Measurements from ENCODE around the gene CCDC13. TPM values are rescaled to one million over a fixed set of nuclear protein-coding genes. Genes with fewer than 3 reads are reported as not detected.

CCDC13 gene
- total RNA-seq, 1 experiment from 2014 or later, result 0.82 TPM

GRCh38 chr3:42752441-42752840, 20.6 kb downstream of the CCDC13 start:
- BruUV-seq (replicated peaks), result no TSS peak
- H3K4me1 Mint-ChIP-seq (ENCODE audit: low read depth, unreplicated experiment), result no peaks in the 10 kb centered on the region
- no peak for TF ChIP-seq CTCF (IDR thresholded peaks at IDR 0.05; ENCODE audit: insufficient read depth in 1 of 2, low read depth in 1 of 2, low read length in 1 of 2, severe bottlenecking in 1 of 2, unreplicated experiment in 1 of 2)
- intact Hi-C loops (cut with micrococcal nuclease; ENCODE audit: unreplicated experiment), result loop anchor here (5.0 kb wide), 1 partner anchor 170 kb away; the partner anchor contains the start of gene SEC22C
- no peaks in the 10 kb centered on the region for H3K36me3 ChIP-seq (ENCODE audit: control insufficient read depth, insufficient read depth, low read length)
- POLR2A ChIA-PET, result no interaction called here
- H3K9me3 Mint-ChIP-seq (ENCODE audit: unreplicated experiment), result no peaks in the 10 kb centered on the region
- no peaks in the 10 kb centered on the region for H3K36me3 Mint-ChIP-seq (ENCODE audit: insufficient read depth, unreplicated experiment)
- H3K9me3 ChIP-seq, result no peaks in the 10 kb centered on the region
- H3K4me3 ChIP-seq (ENCODE audit: low read depth, low read length), result no peak overlapping the region
- peaks cover 7% of the 10 kb centered on the region; the same call in 1 of the 2 replicates for H3K4me1 ChIP-seq
- no peak for DNase-seq
- H3K27me3 Mint-ChIP-seq (ENCODE audit: insufficient read depth, unreplicated experiment), result no peaks in the 10 kb centered on the region
- CTCF ChIA-PET, result no interaction called here
- no peak overlapping the region for H3K4me3 Mint-ChIP-seq (ENCODE audit: unreplicated experiment)
- H3K27ac Mint-ChIP-seq (ENCODE audit: unreplicated experiment), result no peak overlapping the region
- H3K27me3 ChIP-seq (replicated peaks; ENCODE audit: control insufficient read depth, insufficient read depth, low read length), result no peaks in the 10 kb centered on the region

DNA sequence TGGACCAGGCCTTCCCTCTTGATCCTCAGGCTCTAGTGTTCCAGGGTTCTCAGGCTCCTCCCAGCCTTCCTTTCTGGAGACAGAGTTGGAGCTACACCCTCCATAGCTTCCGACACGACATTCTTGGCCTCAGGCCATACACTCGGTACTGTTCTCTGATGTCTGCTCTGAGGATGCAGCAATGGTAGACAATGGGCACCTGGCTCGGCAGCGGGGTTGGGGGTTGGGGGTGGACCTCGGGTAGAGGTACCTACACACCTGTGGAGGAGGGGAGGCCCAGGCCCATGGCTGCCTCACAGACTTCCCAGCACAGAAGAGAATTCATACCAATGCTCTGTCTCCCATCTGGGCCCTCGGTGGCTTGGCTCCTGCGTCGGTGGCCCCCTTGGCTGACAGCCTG, 21.4 kb downstream of the CCDC13 start:
- Mint-ChIP-seq H3K4me3 (ENCODE audit: unreplicated experiment) (no peak overlapping the region), H3K36me3 (ENCODE audit: insufficient read depth, unreplicated experiment) (no peaks in the 10 kb centered on the region)
- CTCF ChIA-PET, result interaction anchor here (0.7 kb wide), 1 partner anchor 9 kb away, joined by 5 read pairs; no protein-coding TSS in a partner anchor

GRCh38 chr3:42750834-42751233, 22.2 kb downstream of the CCDC13 start:
- CTCF ChIA-PET, result interaction anchor here (1.4 kb wide), 1 partner anchor 89 kb away, joined by 5 read pairs; no protein-coding TSS in a partner anchor
- no TSS peak for BruUV-seq (replicated peaks)

More for the DNA sequence above, 21.4 kb downstream of the CCDC13 start:
- Histone ChIP-seq H3K4me3 (ENCODE audit: low read depth, low read length) (no peak overlapping the region), H3K27me3 (replicated peaks; ENCODE audit: control insufficient read depth, insufficient read depth, low read length) (no peaks in the 10 kb centered on the region), H3K36me3 (ENCODE audit: control insufficient read depth, insufficient read depth, low read length) (no peaks in the 10 kb centered on the region), H3K4me1 (peaks cover 6% of the 10 kb centered on the region; the same call in 1 of the 2 replicates), H3K9me3 (no peaks in the 10 kb centered on the region)
- no peak overlapping the region for H3K27ac Mint-ChIP-seq (ENCODE audit: unreplicated experiment)
- BruUV-seq (replicated peaks), result no TSS peak
- DNase-seq, result no peak
- no peaks in the 10 kb centered on the region for H3K9me3 Mint-ChIP-seq (ENCODE audit: unreplicated experiment)
- TF ChIP-seq CTCF (IDR thresholded peaks at IDR 0.05; ENCODE audit: insufficient read depth in 1 of 2, low read depth in 1 of 2, low read length in 1 of 2, severe bottlenecking in 1 of 2, unreplicated experiment in 1 of 2), result no peak
- intact Hi-C loops (cut with micrococcal nuclease; ENCODE audit: unreplicated experiment), result loop anchor here (5.0 kb wide), 1 partner anchor 169 kb away; the partner anchor contains the start of gene SEC22C
- POLR2A ChIA-PET, result no interaction called here
- no peaks in the 10 kb centered on the region for H3K27me3 Mint-ChIP-seq (ENCODE audit: insufficient read depth, unreplicated experiment)
- no peaks in the 10 kb centered on the region for H3K4me1 Mint-ChIP-seq (ENCODE audit: low read depth, unreplicated experiment)

More at GRCh38 chr3:42750834-42751233, 22.2 kb downstream of the CCDC13 start:
- TF ChIP-seq CTCF (IDR thresholded peaks at IDR 0.05; ENCODE audit: insufficient read depth in 1 of 2, low read depth in 1 of 2, low read length in 1 of 2, severe bottlenecking in 1 of 2, unreplicated experiment in 1 of 2), result no peak
- no peak for DNase-seq
- H3K4me3 Mint-ChIP-seq (ENCODE audit: unreplicated experiment), result no peak overlapping the region
- no peak overlapping the region for H3K27ac Mint-ChIP-seq (ENCODE audit: unreplicated experiment)
- Histone ChIP-seq H3K36me3 (ENCODE audit: control insufficient read depth, insufficient read depth, low read length) (no peaks in the 10 kb centered on the region), H3K27me3 (replicated peaks; ENCODE audit: control insufficient read depth, insufficient read depth, low read length) (no peaks in the 10 kb centered on the region), H3K9me3 (no peaks in the 10 kb centered on the region), H3K4me3 (ENCODE audit: low read depth, low read length) (no peak overlapping the region), H3K4me1 (no peaks in the 10 kb centered on the region)
- H3K36me3 Mint-ChIP-seq (ENCODE audit: insufficient read depth, unreplicated experiment), result no peaks in the 10 kb centered on the region
- no peaks in the 10 kb centered on the region for H3K27me3 Mint-ChIP-seq (ENCODE audit: insufficient read depth, unreplicated experiment)
- POLR2A ChIA-PET, result no interaction called here
- intact Hi-C loops (cut with micrococcal nuclease; ENCODE audit: unreplicated experiment), result loop anchor here (5.0 kb wide), 1 partner anchor 169 kb away; the partner anchor contains the start of gene SEC22C
- no peaks in the 10 kb centered on the region for H3K9me3 Mint-ChIP-seq (ENCODE audit: unreplicated experiment)
- H3K4me1 Mint-ChIP-seq (ENCODE audit: low read depth, unreplicated experiment), result no peaks in the 10 kb centered on the region

All from Caco-2 (cell line).